Activated T-cell treated with anti-CD3 and anti-CD28 coated beads for 1 hour (primary cell): ENCODE data around the gene CDX2.
"Not testable (repeated sequence)": the region's sequence is repeated elsewhere in the genome, so short reads cannot be mapped to it uniquely, and the experiment has no call there.

Experiments
- DNase-seq: peaks from one replicate; pipeline ENCODE4 v3.0.0-alpha.2; 2020; ENCODE audit warnings: low read depth

Gene CDX2

GRCh38 chr13:27964741-27965323 lies 4.3 kb downstream of the CDX2 start:
- no peak for DNase-seq

GRCh38 chr13:27964206-27964605 lies 4.9 kb downstream of the CDX2 start:
- not testable (repeated sequence) for DNase-seq

DNA sequence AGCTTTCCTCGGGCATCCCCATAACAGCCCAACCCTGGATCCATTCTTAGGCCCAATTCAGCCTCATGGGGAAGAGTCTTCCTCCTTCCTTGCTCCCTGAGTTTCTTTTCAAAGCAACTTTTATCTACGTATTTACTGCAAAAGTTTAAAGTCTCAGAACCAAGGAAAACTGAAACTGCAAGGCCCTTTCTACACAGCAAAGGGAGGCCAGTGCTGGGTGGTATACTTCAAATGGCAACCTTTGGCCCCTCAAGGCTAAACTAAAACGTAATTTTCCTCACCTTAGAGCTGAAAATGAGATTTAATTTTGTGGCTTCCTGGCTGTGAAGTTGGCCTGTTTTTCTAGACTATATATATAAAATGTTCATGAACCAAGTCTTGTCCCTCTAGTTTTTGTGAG lies 5.6 kb downstream of the CDX2 start:
- no peak for DNase-seq

DNA sequence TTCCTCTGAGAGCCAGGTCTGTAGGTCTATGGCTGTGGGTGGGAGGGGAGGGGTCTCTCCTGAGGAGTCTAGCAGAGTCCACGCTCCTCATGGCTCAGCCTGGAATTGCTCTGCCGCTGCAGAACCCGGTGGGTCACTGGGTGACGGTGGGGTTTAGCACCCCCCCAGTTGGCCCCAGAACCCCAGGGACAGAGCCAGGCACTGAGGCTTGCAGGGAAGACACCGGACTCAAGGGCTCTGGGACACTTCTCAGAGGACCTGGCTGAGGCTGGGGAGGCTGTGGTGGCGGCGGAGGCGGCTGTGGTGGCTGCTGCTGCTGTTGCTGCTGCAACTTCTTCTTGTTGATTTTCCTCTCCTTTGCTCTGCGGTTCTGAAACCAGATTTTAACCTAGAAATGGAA lies 6.1 kb downstream of the CDX2 start:
- DNase-seq: no peak

GRCh38 chr13:27962128-27962841 lies 6.8 kb downstream of the CDX2 start:
- DNase-seq: no peak

GRCh38 chr13:27961227-27962085 lies 7.7 kb downstream of the CDX2 start:
- no peak for DNase-seq

GRCh38 chr13:27960362-27961226 lies 8.5 kb downstream of the CDX2 start:
- DNase-seq: no peak

DNA sequence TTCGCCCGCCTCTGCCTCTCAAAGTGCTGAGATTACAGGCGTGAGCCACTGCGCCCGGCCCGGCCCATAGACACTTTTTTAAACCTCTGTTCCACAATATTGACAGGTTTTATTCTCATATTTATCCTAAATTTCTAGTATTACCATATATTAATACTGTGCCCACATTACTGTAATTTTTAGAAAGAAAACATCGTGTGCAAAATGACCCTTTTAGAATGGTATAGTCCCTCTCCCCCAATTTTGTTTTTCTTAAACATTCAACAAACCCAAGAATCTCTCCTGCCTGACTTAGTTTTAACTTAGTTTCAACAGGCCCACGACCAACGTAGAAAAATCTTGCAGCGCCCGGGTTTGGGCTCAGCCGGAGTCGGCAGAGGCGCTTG lies 9.1 kb downstream of the CDX2 start:
- DNase-seq: no peak

DNA sequence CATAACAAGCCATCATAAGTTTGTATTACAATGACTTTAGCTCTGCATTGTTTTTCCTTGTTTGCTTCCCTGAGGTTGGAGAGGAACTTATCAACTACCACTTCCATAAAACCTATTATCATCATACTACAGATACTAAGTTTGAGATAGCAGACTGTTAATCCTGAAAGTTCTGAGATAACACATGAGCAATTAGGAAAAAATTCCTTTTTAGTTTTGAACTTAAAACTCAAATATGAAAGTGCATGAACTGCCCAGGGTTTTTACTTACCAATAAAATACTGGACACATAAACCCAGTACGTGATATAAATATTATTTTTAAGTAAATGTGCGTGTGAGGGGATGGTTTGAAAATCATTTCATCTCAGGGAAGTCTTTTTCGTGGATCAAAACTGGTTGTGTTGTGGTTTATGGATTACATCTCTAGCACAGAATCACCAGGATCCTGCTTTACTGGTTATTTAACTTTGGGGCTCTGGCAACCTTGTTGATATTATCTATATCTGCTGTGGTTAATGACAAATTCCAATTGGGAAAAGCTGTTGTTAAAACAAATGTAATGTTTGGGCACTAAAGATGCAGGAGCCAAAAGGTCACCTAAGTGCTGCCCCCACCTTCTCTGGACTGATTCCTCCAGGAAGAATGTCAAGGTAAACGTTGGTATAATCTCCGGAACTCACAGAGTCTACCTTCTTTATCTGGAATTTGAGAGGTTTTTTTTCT lies 12.4 kb downstream of the CDX2 start:
- DNase-seq: no peak

DNA sequence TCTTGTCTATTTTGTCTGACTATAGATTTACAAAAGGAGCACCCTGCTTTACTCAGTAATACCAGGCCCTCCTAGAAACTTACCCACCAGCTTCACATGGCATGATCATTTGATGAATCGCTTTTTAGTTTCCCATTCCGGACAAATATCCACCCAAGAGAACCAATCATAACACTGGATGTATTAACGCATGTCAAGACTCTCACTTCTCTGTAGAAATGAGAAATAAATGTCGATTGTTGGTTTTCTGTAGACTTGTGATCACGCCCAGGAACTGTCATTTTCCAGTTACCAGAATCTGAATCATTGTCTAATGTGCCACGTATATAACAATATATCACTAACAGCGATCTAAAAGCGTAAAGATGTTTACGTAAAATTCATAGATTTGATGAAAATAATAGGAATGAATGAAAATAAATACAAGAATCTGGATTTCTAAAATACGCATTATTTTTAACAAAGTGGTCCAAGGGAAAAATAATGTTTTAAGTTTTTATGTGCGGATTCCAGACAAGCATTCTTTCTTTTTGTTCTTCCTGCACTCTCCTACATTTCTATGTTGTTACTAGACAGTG lies 14.0 kb downstream of the CDX2 start:
- no peak for DNase-seq

DNA sequence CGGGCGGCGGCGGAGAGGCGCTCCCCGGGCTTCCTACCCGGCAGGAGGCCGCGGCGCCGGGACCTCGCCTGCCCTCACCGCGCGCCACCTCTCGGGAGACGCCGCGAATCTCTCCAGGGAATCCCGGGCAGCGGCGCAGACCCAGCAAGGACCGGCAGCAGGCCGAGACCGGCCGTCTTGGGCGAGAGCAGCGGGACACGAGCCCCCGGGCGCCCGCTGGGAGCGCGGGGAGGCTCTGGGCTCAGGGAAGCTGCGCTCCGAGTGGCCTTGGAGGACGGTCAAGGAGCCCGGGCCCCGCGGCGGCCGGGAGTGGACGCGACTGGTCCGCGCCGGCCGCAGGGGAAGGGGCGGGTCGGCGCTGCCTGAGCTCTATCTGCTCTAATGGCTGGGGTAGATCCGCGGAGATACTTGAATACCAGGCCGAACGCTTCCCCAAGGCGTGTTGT lies 14.7 kb downstream of the CDX2 start:
- no peak for DNase-seq

GRCh38 chr13:27953676-27954405 lies 15.3 kb downstream of the CDX2 start:
- DNase-seq: peak; percentile 43

DNA sequence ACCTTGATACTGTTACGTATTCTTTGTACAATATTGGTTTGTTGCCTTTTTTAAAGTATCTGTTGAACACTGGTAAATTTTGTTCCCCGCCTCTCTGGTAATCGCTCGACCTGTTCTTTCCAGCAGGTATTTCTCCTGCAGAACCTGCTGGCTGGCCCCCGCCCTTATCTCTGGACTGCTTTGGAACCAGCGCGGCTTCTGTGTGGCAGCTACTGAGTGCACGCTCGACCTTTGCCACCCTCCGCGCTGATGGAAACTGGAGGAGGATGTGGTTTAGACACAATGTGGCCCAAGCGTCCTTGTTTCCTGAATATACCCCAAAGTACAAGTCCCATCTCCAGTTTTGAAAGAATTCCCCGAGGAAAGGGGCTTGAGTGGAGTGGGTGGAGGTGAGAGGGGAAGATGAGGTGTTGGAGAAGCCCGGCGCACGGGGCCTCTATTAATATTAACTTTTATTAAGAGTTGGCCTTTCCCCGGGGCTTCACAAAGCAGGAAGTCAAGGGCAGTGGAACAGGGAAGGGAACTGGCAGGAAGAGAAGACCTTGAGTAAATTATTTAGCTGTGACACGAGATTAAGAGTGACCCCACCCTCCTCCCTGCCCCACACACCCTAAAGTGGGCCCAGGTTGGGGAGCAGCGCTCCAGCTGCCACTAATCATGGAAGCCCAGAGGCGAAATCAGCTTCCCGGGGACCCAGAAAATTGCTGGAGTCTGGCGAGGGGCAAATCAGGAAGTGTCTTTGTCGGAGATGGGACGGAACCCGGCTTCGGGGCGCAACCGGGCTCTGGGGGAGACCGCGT lies 16.0 kb downstream of the CDX2 start:
- DNase-seq: no peak

DNA sequence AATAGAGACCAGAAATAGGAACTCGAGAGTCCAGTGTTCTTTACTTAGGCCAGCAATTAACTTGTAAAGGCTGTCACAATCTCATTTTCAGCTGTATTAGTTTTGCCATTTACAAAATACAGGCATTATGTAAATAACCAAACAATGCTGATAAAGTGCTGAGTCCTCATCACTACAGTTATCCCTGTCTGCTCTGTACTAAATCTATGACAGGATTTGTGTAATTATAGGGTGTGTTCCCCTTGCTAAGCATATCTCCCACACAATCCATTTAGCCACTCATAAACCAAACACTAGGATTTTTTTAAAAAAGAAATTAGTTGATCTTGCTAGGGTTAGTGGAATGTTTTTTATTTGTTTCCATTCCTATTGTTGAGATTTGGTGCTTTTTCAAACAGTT lies 26.1 kb downstream of the CDX2 start:
- DNase-seq: no peak

GRCh38 chr13:27933580-27934328 lies 35.4 kb downstream of the CDX2 start:
- DNase-seq: no peak

DNA sequence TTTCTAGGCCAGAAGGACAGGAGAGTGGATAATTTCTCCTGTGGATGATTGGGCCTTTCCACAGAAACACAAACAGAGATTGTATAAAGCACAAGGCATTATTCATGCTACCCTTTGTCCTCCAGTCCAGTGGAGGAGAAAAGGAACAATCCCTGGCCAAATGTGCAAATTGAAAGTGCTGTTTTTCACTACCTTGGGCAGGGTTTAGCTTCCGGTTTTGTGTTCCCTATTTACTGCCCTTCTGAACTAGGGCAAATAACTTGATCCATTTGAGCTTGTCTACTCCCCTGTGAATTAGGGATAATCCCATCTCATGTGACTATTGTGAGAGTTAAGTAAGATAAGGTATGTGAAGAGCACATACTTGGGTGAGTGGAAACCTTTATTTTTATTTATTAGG lies 36.0 kb downstream of the CDX2 start:
- no peak for DNase-seq

DNA sequence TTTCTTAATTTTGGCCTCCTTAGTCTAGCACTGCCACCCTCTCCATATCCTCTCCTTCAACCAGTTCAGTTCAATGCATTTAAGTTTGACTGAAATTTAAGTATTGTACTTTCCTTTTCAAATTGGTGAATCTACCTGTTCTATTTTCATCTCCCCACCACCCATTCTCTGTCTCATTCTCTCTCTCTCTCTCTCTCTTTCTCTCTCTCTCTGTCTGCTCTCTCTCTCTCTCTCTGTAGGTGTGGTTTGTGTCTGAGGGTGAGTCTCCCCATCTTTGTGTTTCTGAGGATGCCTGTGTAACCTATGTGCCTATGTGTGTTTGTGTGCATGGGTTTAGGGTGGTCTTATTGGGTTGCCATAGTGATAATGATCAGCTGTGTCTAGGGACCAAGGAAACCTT lies 39.2 kb downstream of the CDX2 start:
- no peak for DNase-seq

GRCh38 chr13:27928805-27929753 lies 40.0 kb downstream of the CDX2 start:
- DNase-seq: no peak
